Keratinocyte (primary cell): ENCODE data around the gene MSRB1. TPM values are rescaled to one million over a fixed set of nuclear protein-coding genes. Genes with fewer than 3 reads are reported as not detected.

Source experiments
- DNase-seq: peaks from one replicate; pipeline ENCODE4 v3.0.0-alpha.2; 2011; ENCODE audit warnings: low read depth, missing footprints, low spot score
- FAIRE-seq: peaks from 2 replicates; lab custom pipeline; 2011; peaks lifted over from hg19 to GRCh38; lab: Jason Lieb, UNC
- H2AFZ ChIP-seq: 2 replicates; pipeline ENCODE4 v1.6.0; 2012; ENCODE audit warnings: low read length, control low read depth, inconsistent platforms; ENCODE audit not compliant: control insufficient read depth
- H3K27ac ChIP-seq: 2 replicates; pipeline ENCODE4 v1.5.1; 2011; ENCODE audit warnings: low read length; ENCODE audit not compliant: control insufficient read depth, insufficient read depth
- H3K27me3 ChIP-seq: 3 replicates; pipeline ENCODE4 v1.6.0; 2011; ENCODE audit warnings: low read length; ENCODE audit not compliant: control insufficient read depth, insufficient read depth; ENCODE audit errors: extremely low read depth
- H3K36me3 ChIP-seq, 2 experiments: 2 replicates in 1 of 2; 3 replicates in 1 of 2; pipeline ENCODE4 v1.5.1; 2011; ENCODE audit warnings: low read length in 2 of 2, mild to moderate bottlenecking in 1 of 2; ENCODE audit not compliant: control insufficient read depth in 2 of 2, insufficient read depth in 2 of 2; ENCODE audit errors: extremely low read depth in 1 of 2
- H3K4me1 ChIP-seq: 3 replicates; pipeline ENCODE4 v1.5.1; 2011; ENCODE audit warnings: low read length; ENCODE audit not compliant: control insufficient read depth, insufficient read depth; ENCODE audit errors: extremely low read depth
- H3K4me2 ChIP-seq: 3 replicates; pipeline ENCODE4 v1.6.0; 2011; ENCODE audit warnings: low read depth, low read length; ENCODE audit not compliant: control insufficient read depth, insufficient read depth; ENCODE audit errors: extremely low read depth
- H3K4me3 ChIP-seq, 3 experiments: fragments of 200-600 bp in 1 of 3; sonication (generic) in 1 of 3; 2 replicates in 2 of 3; 3 replicates in 1 of 3; pipeline ENCODE4 v1.5.1; 2011 to 2016; ENCODE audit warnings: low read length in 3 of 3, mild to moderate bottlenecking in 3 of 3, control low read depth in 2 of 3, inconsistent platforms in 1 of 3, low read depth in 1 of 3, mixed read lengths in 1 of 3, mixed run types in 1 of 3, moderate library complexity in 1 of 3; ENCODE audit not compliant: control insufficient read depth in 2 of 3, insufficient read depth in 2 of 3; ENCODE audit errors: extremely low read depth in 1 of 3
- H3K79me2 ChIP-seq: 2 replicates; pipeline ENCODE4 v1.6.0; 2012; ENCODE audit warnings: low read length; ENCODE audit not compliant: control insufficient read depth, insufficient read depth
- H3K9ac ChIP-seq: 3 replicates; pipeline ENCODE4 v1.6.0; 2011; ENCODE audit warnings: low read length; ENCODE audit not compliant: control insufficient read depth, insufficient read depth; ENCODE audit errors: extremely low read depth
- H3K9me1 ChIP-seq: 3 replicates; pipeline ENCODE4 v1.6.0; 2011; ENCODE audit warnings: low read length; ENCODE audit not compliant: control insufficient read depth, insufficient read depth; ENCODE audit errors: extremely low read depth
- H3K9me3 ChIP-seq: 2 replicates; pipeline ENCODE4 v1.5.1; 2012; ENCODE audit warnings: low read depth, low read length; ENCODE audit not compliant: control insufficient read depth
- H4K20me1 ChIP-seq: 3 replicates; pipeline ENCODE4 v1.6.0; 2011; ENCODE audit warnings: low read length; ENCODE audit not compliant: control insufficient read depth, insufficient read depth; ENCODE audit errors: extremely low read depth
- CTCF ChIP-seq, 3 experiments: IDR thresholded peaks in 1 of 3; conservative IDR thresholded peaks in 1 of 3; optimal IDR thresholded peaks in 1 of 3; 2 replicates in 2 of 3; 3 replicates in 1 of 3; pipeline versions ENCODE3 to v1.5.1; 2011; ENCODE audit warnings: low read length in 3 of 3, mild to moderate bottlenecking in 3 of 3, moderate library complexity in 2 of 3, control low read depth in 1 of 3, inconsistent platforms in 1 of 3; ENCODE audit not compliant: insufficient read depth in 2 of 3; ENCODE audit errors: extremely low read depth in 1 of 3
- EZH2 ChIP-seq: IDR thresholded peaks from one replicate; pipeline ENCODE4 v1.6.1; 2012; ENCODE audit warnings: inconsistent platforms, mild to moderate bottlenecking, low read length, moderate library complexity
- dilution Hi-C: fragments of 300-500 bp; cut with MboI; formaldehyde crosslinking; loops from one replicate; pipeline ENCODE4 v1.7.0; 2020; ENCODE audit warnings: low sequenced_read_pairs; ENCODE audit not compliant: extremely low pct_ligation_motif_present
- polyA plus RNA-seq, 5 experiments: library from polyadenylated mRNA; depleted of rRNA in 3 of 5; stranded (reverse) in 3 of 5; stranded (forward) in 1 of 5; unstranded in 1 of 5; fragments of >200 nt; gene quantifications; 1 replicate in 1 of 5; 2 replicates in 3 of 5; 3 replicates in 1 of 5; pipeline versions ENCODE4 v1.2.1 to v1.2.3, GENCODE V29; 2011 to 2012; ENCODE audit warnings: missing spikeins in 2 of 5, low read depth in 1 of 5, low replicate concordance in 1 of 5

Gene MSRB1
- polyA plus RNA-seq, 1 donor (not counting 4 experiments of a cell fraction or from before 2014, with no cell fraction given): 25.2 TPM

- dilution Hi-C loops: no loop called here
- Histone ChIP-seq H3K36me3 (no peaks in the 10 kb centered on the region), H3K4me1 (peaks cover 5% of the 10 kb centered on the region), H3K4me3 (no peak overlapping the region), H2AFZ (no peak overlapping the region), H3K27me3 (peaks cover 17% of the 10 kb centered on the region), H3K27ac (no peak overlapping the region), H3K4me2 (no peak overlapping the region), H4K20me1 (no peaks in the 10 kb centered on the region), H3K79me2 (no peaks in the 10 kb centered on the region), H3K9ac (no peak overlapping the region), H3K9me1 (no peaks in the 10 kb centered on the region), H3K9me3 (no peaks in the 10 kb centered on the region)
- DNase-seq (no peak), FAIRE-seq (no peak)
- TF ChIP-seq EZH2 (no peak), CTCF (optimal IDR thresholded peaks at IDR 0.05 in 1 of 3, IDR thresholded peaks at IDR 0.05 in 1 of 3, conservative IDR thresholded peaks at IDR 0.05 in 1 of 3; ENCODE audit: extremely low read depth in 1 of 3, insufficient read depth in 2 of 3, low read length in 3 of 3) (no peak)
Measured at GRCh38 chr16:1926271-1926670, 16.7 kb downstream of the MSRB1 start.

GRCh38 chr16:1924095-1924494 is 18.9 kb downstream of the MSRB1 start:
- FAIRE-seq (no peak), DNase-seq (no peak)
- no peak for TF ChIP-seq EZH2
- no peak for TF ChIP-seq CTCF (optimal IDR thresholded peaks at IDR 0.05 in 1 of 3, IDR thresholded peaks at IDR 0.05 in 1 of 3, conservative IDR thresholded peaks at IDR 0.05 in 1 of 3; ENCODE audit: extremely low read depth in 1 of 3, insufficient read depth in 2 of 3, low read length in 3 of 3)
- Histone ChIP-seq H3K9me1 (no peaks in the 10 kb centered on the region), H3K4me3 (no peak overlapping the region), H3K4me2 (no peak overlapping the region), H2AFZ (no peak overlapping the region), H3K36me3 (no peaks in the 10 kb centered on the region), H3K27me3 (peaks cover 39% of the 10 kb centered on the region), H3K79me2 (no peaks in the 10 kb centered on the region), H4K20me1 (no peaks in the 10 kb centered on the region), H3K9me3 (no peaks in the 10 kb centered on the region), H3K9ac (no peak overlapping the region), H3K4me1 (no peaks in the 10 kb centered on the region), H3K27ac (no peak overlapping the region)
- dilution Hi-C loops: no loop called here
